Fibroblast of lung (primary cell): ENCODE data around the gene TMEM170A. TPM values are rescaled to one million over a fixed set of nuclear protein-coding genes. Genes with fewer than 3 reads are reported as not detected.

Experiments
- DNase-seq, 2 donors: peaks; one replicate each; pipeline versions ENCODE4 v3.0.0 to v3.0.0-alpha.2; 2010; ENCODE audit warnings: low read depth in 2 of 2
- H2AFZ ChIP-seq: 2 replicates; pipeline ENCODE4 v1.5.1; 2012; ENCODE audit warnings: low read length, control low read depth, inconsistent platforms
- H3K27ac ChIP-seq: 2 replicates; pipeline ENCODE4 v1.5.1; 2011; ENCODE audit warnings: low read length, control low read depth; ENCODE audit not compliant: insufficient read depth
- H3K27me3 ChIP-seq: 2 replicates; pipeline ENCODE4 v1.5.1; 2011; ENCODE audit warnings: mild to moderate bottlenecking, low read length; ENCODE audit not compliant: control insufficient read depth, insufficient read depth
- H3K36me3 ChIP-seq: 2 replicates; pipeline ENCODE4 v1.5.1; 2011; ENCODE audit warnings: low read length; ENCODE audit not compliant: control insufficient read depth, insufficient read depth
- H3K4me1 ChIP-seq: 2 replicates; pipeline ENCODE4 v1.5.1; 2011; ENCODE audit warnings: low read length; ENCODE audit not compliant: control insufficient read depth, insufficient read depth; ENCODE audit errors: extremely low read depth
- H3K4me2 ChIP-seq: 2 replicates; pipeline ENCODE4 v1.5.1; 2011; ENCODE audit warnings: low read length, control low read depth; ENCODE audit not compliant: insufficient read depth; ENCODE audit errors: extremely low read depth
- H3K4me3 ChIP-seq, 4 experiments: fragments of 200-600 bp in 1 of 4; sonication (generic) in 1 of 4; replicated peaks in 1 of 4; 2 replicates each; pipeline ENCODE4 v1.5.1; 2011 to 2016; ENCODE audit warnings: low read length in 4 of 4, low read depth in 3 of 4, mild to moderate bottlenecking in 3 of 4, control low read depth in 2 of 4, inconsistent platforms in 1 of 4, mixed read lengths in 1 of 4; ENCODE audit not compliant: insufficient read depth in 1 of 4; ENCODE audit errors: control extremely low read depth in 1 of 4
- H3K79me2 ChIP-seq: 2 replicates; pipeline ENCODE4 v1.5.1; 2012; ENCODE audit warnings: mild to moderate bottlenecking, low read length, inconsistent platforms; ENCODE audit not compliant: control insufficient read depth, insufficient read depth
- H3K9ac ChIP-seq: 2 replicates; pipeline ENCODE4 v1.5.1; 2011; ENCODE audit warnings: mild to moderate bottlenecking, low read length, control low read depth; ENCODE audit not compliant: insufficient read depth
- H3K9me3 ChIP-seq: 2 replicates; pipeline ENCODE4 v1.5.1; 2012; ENCODE audit warnings: low read depth, low read length; ENCODE audit not compliant: control insufficient read depth, insufficient read depth
- H4K20me1 ChIP-seq: 2 replicates; pipeline ENCODE4 v1.5.1; 2011; ENCODE audit warnings: low read length; ENCODE audit not compliant: control insufficient read depth, insufficient read depth; ENCODE audit errors: extremely low read depth
- EZH2 ChIP-seq: IDR thresholded peaks from 2 replicates; pipeline ENCODE4 v1.5.1; 2012; ENCODE audit warnings: low read length, control low read depth, mild to moderate bottlenecking; ENCODE audit errors: missing control alignments
- polyA plus RNA-seq, 2 donors: library from polyadenylated mRNA; depleted of rRNA in 1 of 2; stranded (reverse) in 1 of 2; unstranded in 1 of 2; fragments of >200 nt; gene quantifications; 2 replicates each; pipeline ENCODE4 v1.2.1, GENCODE V29; 2011 to 2012; ENCODE audit warnings: missing spikeins in 1 of 2
- total RNA-seq: library from RNA; depleted of rRNA; stranded (reverse); fragments of >200 nt; gene quantifications from 2 replicates; pipeline ENCODE4 v1.2.1, GENCODE V29; 2014
- TF ChIP-seq, protein P1 (sequence below), 2 donors: IDR thresholded peaks in 1 of 2; conservative IDR thresholded peaks in 1 of 2; 1 replicate in 1 of 2; 2 replicates in 1 of 2; pipeline ENCODE4 v1.5.1; 2011 to 2012; ENCODE audit warnings: low read length in 2 of 2, control low read depth in 1 of 2, inconsistent platforms in 1 of 2, low read depth in 1 of 2, mild to moderate bottlenecking in 1 of 2

The TMEM170A gene
- total and polyA plus RNA-seq, 2 donors (not counting 1 experiment from before 2014, with no cell fraction given), result 12.3 to 14.5 TPM

DNA sequence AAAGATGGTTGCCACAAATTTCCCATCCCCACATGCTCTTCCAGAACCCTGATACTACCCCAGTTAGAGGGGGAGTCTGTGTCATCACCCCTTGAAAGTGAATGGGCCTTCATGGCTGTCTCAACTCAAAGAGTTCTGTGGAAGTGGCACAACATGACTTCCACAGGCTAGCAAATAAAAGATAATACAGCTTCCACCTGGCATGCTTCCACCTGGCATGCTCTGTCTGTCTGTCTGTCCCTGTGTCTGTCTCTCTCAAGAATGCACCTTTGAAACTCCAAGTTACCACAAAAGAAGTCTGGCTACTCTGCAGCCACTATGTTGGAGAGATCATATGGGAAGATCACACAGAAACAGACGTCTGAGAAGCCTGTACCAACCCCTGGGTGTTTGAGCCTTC is 66.2 kb downstream of the TMEM170A start:
- TF ChIP-seq, protein P1, sequence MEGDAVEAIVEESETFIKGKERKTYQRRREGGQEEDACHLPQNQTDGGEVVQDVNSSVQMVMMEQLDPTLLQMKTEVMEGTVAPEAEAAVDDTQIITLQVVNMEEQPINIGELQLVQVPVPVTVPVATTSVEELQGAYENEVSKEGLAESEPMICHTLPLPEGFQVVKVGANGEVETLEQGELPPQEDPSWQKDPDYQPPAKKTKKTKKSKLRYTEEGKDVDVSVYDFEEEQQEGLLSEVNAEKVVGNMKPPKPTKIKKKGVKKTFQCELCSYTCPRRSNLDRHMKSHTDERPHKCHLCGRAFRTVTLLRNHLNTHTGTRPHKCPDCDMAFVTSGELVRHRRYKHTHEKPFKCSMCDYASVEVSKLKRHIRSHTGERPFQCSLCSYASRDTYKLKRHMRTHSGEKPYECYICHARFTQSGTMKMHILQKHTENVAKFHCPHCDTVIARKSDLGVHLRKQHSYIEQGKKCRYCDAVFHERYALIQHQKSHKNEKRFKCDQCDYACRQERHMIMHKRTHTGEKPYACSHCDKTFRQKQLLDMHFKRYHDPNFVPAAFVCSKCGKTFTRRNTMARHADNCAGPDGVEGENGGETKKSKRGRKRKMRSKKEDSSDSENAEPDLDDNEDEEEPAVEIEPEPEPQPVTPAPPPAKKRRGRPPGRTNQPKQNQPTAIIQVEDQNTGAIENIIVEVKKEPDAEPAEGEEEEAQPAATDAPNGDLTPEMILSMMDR (conservative IDR thresholded peaks at IDR 0.05 in 1 of 2, IDR thresholded peaks at IDR 0.05 in 1 of 2; ENCODE audit: low read depth in 1 of 2, low read length in 2 of 2), result no peak
- no peak for TF ChIP-seq EZH2

DNA sequence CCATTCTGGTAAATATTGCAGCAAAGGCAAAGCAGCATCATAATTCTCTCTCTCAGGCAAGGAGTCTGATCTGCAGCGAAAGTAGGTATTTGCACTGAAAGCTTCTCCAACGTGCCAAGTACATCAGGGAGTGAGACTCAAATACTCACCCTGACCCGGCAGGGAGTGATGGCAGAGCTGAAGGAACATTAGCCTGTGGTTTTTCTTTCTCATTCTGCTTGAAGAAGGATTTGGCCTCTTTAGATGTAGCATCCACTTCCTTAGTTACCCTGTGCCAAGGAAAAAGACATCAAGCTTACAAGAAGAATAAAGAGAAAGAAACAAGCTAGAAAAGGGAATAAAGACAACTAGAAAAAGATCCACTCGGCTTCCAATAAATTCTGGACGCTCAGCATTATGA is 69.5 kb downstream of the TMEM170A start:
- Histone ChIP-seq H3K27ac (no peak overlapping the region), H3K4me1 (no peaks in the 10 kb centered on the region), H3K9ac (no peak overlapping the region), H3K36me3 (no peaks in the 10 kb centered on the region), H4K20me1 (no peaks in the 10 kb centered on the region), H3K4me2 (no peak overlapping the region), H3K79me2 (no peaks in the 10 kb centered on the region), H2AFZ (no peak overlapping the region), H3K9me3 (no peaks in the 10 kb centered on the region), H3K4me3 (no peak overlapping the region), H3K27me3 (no peaks in the 10 kb centered on the region)
- TF ChIP-seq, protein P1 (conservative IDR thresholded peaks at IDR 0.05 in 1 of 2, IDR thresholded peaks at IDR 0.05 in 1 of 2; ENCODE audit: low read depth in 1 of 2, low read length in 2 of 2), result no peak
- no peak for TF ChIP-seq EZH2
- no peak for DNase-seq

More for the DNA sequence above, 66.2 kb downstream of the TMEM170A start:
- H3K4me2 ChIP-seq, result no peak overlapping the region
- H2AFZ ChIP-seq, result no peak overlapping the region
- H3K36me3 ChIP-seq, result no peaks in the 10 kb centered on the region
- no peak overlapping the region for H3K27ac ChIP-seq
- peaks cover 2% of the 10 kb centered on the region for H3K4me1 ChIP-seq
- H3K9me3 ChIP-seq, result no peaks in the 10 kb centered on the region
- no peaks in the 10 kb centered on the region for H3K79me2 ChIP-seq
- H4K20me1 ChIP-seq, result no peaks in the 10 kb centered on the region
- no peaks in the 10 kb centered on the region for H3K27me3 ChIP-seq
- H3K4me3 ChIP-seq, result no peak overlapping the region
- DNase-seq, result no peak
- no peak overlapping the region for H3K9ac ChIP-seq

Other genes with a start within 250 kb of the TMEM170A start
- gene CTRB1, start 245.7 kb downstream of the TMEM170A start, total RNA-seq, result not detected in 2 replicates
- gene CTRB1, start 245.7 kb downstream of the TMEM170A start, polyA plus RNA-seq, result not detected in 2 replicates
- 26.5 and 36.8 TPM in 2 replicates for gene BCAR1, start 213.1 kb downstream of the TMEM170A start, total RNA-seq
- 32.8 and 66.5 TPM in 2 replicates for gene BCAR1, start 213.1 kb downstream of the TMEM170A start, polyA plus RNA-seq
- 47.9 and 59.8 TPM in 2 replicates for gene CFDP1, start 31.2 kb downstream of the TMEM170A start, total RNA-seq
- 69.6 and 80.0 TPM in 2 replicates for gene CFDP1, start 31.2 kb downstream of the TMEM170A start, polyA plus RNA-seq
- 0.17 and 0.26 TPM in 2 replicates for gene CHST6, start 30.8 kb upstream of the TMEM170A start, total RNA-seq
- 0.02 and 0.16 TPM in 2 replicates for gene CHST6, start 30.8 kb upstream of the TMEM170A start, polyA plus RNA-seq
- under 0.01 TPM in 1 of 2 replicates, not detected in the other for gene CHST5, start 71.4 kb upstream of the TMEM170A start, total RNA-seq
- 0.02 TPM in 1 of 2 replicates, not detected in the other for gene CHST5, start 71.4 kb upstream of the TMEM170A start, polyA plus RNA-seq
- 4.1 and 9.6 TPM in 2 replicates for gene TMEM231, start 91.6 kb upstream of the TMEM170A start, total RNA-seq
- gene TMEM231, start 91.6 kb upstream of the TMEM170A start, polyA plus RNA-seq, result 18.8 and 23.4 TPM in 2 replicates
- gene GABARAPL2, start 101.7 kb upstream of the TMEM170A start, total RNA-seq, result 28.2 and 37.3 TPM in 2 replicates
- gene GABARAPL2, start 101.7 kb upstream of the TMEM170A start, polyA plus RNA-seq, result 116 and 159 TPM in 2 replicates
- gene ADAT1, start 158.6 kb upstream of the TMEM170A start, total RNA-seq, result 47.8 and 50.4 TPM in 2 replicates
- gene ADAT1, start 158.6 kb upstream of the TMEM170A start, polyA plus RNA-seq, result 32.1 and 36.2 TPM in 2 replicates
- 126 and 146 TPM in 2 replicates for gene KARS1, start 183.0 kb upstream of the TMEM170A start, total RNA-seq
- 148 and 185 TPM in 2 replicates for gene KARS1, start 183.0 kb upstream of the TMEM170A start, polyA plus RNA-seq
- 46.0 and 54.7 TPM in 2 replicates for gene TERF2IP, start 183.1 kb upstream of the TMEM170A start, total RNA-seq
- 41.2 and 47.5 TPM in 2 replicates for gene TERF2IP, start 183.1 kb upstream of the TMEM170A start, polyA plus RNA-seq
- gene CPHXL2, start 212.3 kb upstream of the TMEM170A start, total RNA-seq, result not detected in 2 replicates
- not detected in 2 replicates for gene CPHXL2, start 212.3 kb upstream of the TMEM170A start, polyA plus RNA-seq
- gene DUXB, start 236.8 kb upstream of the TMEM170A start, total RNA-seq, result not detected in 2 replicates
- not detected in 2 replicates for gene DUXB, start 236.8 kb upstream of the TMEM170A start, polyA plus RNA-seq